ENCODE data around the gene LHX4.

LHX4 gene

GRCh38 chr1:180224902-180225301 lies 5.2 kb upstream of the LHX4 start:
- DNase-seq (ENCODE audit: low read depth) = no peak
- no peak for TF ChIP-seq CTCF (IDR thresholded peaks at IDR 0.05; ENCODE audit: low read depth, low read length, missing control alignments)
- H3K4me3 ChIP-seq (ENCODE audit: low read depth, low read length) = no peak overlapping the region

GRCh38 chr1:180225403-180225802 lies 4.7 kb upstream of the LHX4 start:
- TF ChIP-seq CTCF (IDR thresholded peaks at IDR 0.05; ENCODE audit: low read depth, low read length, missing control alignments) = no peak
- no peak overlapping the region for H3K4me3 ChIP-seq (ENCODE audit: low read depth, low read length)
- DNase-seq (ENCODE audit: low read depth) = no peak

GRCh38 chr1:180227861-180228647 lies 2.0 kb upstream of the LHX4 start:
- no peak for TF ChIP-seq CTCF (IDR thresholded peaks at IDR 0.05; ENCODE audit: low read depth, low read length, missing control alignments)
- no peak overlapping the region for H3K4me3 ChIP-seq (ENCODE audit: low read depth, low read length)
- DNase-seq (ENCODE audit: low read depth) = no peak

- DNase-seq (ENCODE audit: low read depth) = no peak
- H3K4me3 ChIP-seq (ENCODE audit: low read depth, low read length) = peak overlapping the region; percentile 67
Measured at GRCh38 chr1:180228648-180229482, 1.2 kb upstream of the LHX4 start.

GRCh38 chr1:180230416-180230790 lies 339 bp downstream of the LHX4 start:
- TF ChIP-seq CTCF (IDR thresholded peaks at IDR 0.05; ENCODE audit: low read depth, low read length, missing control alignments) = no peak
- no peak for DNase-seq (ENCODE audit: low read depth)
- peak overlapping the region; percentile 67 for H3K4me3 ChIP-seq (ENCODE audit: low read depth, low read length)

More at GRCh38 chr1:180228648-180229482, 1.2 kb upstream of the LHX4 start:
- TF ChIP-seq CTCF (IDR thresholded peaks at IDR 0.05; ENCODE audit: low read depth, low read length, missing control alignments) = no peak

- TF ChIP-seq CTCF (IDR thresholded peaks at IDR 0.05; ENCODE audit: low read depth, low read length, missing control alignments) = no peak
- H3K4me3 ChIP-seq (ENCODE audit: low read depth, low read length) = peak overlapping the region; percentile 67
- no peak for DNase-seq (ENCODE audit: low read depth)
Measured at GRCh38 chr1:180230791-180231505, 884 bp downstream of the LHX4 start.

Measured in GM12864 (cell line).